Endothelial cell of umbilical vein (primary cell): ENCODE data around the gene NTN3. TPM values are rescaled to one million over a fixed set of nuclear protein-coding genes. Genes with fewer than 3 reads are reported as not detected.

ENCODE experiments used
- BruUV-seq: library from RNA; stranded (reverse); fragments of 400-500 nt; replicated peaks from 2 replicates; lab custom pipeline; 2021; lab: Mats Ljungman, UMichigan
- CTCF ChIA-PET: fragments of 300-600, 350-600 bp; sonication (Branson Sonifier 250); formaldehyde crosslinking; loops from one replicate; lab custom pipeline; 2021; ENCODE audit warnings: antibody characterized with exemption, inconsistent platforms; lab: Charles Lee
- POLR2A ChIA-PET: fragments of 300-600, 350-600 bp; sonication (Branson Sonifier 250); formaldehyde crosslinking; loops from one replicate; lab custom pipeline; 2021; ENCODE audit warnings: antibody characterized with exemption, inconsistent platforms; lab: Charles Lee
- DNase-seq: peaks from one replicate; pipeline ENCODE4 v3.0.0-alpha.2; 2011; ENCODE audit warnings: low read depth, low spot score
- FAIRE-seq: peaks from 2 replicates; lab custom pipeline; 2011; peaks lifted over from hg19 to GRCh38; lab: Jason Lieb, UNC
- H2AFZ ChIP-seq: 2 replicates; pipeline ENCODE4 v1.6.0; 2012; ENCODE audit warnings: low read depth, low read length, control low read depth, inconsistent platforms
- H3K27ac ChIP-seq: 2 replicates; pipeline ENCODE4 v1.5.1; 2011; ENCODE audit warnings: low read depth, mild to moderate bottlenecking, control low read depth, low read length, moderate library complexity; ENCODE audit not compliant: insufficient read depth
- H3K27me3 ChIP-seq, 2 experiments: 2 replicates each; pipeline versions ENCODE4 v1.6.0 to v1.6.1; 2011; ENCODE audit warnings: low read length in 2 of 2, mixed read lengths in 1 of 2; ENCODE audit not compliant: control insufficient read depth in 2 of 2, insufficient read depth in 2 of 2
- H3K36me3 ChIP-seq, 2 experiments: 2 replicates in 1 of 2; 3 replicates in 1 of 2; pipeline ENCODE4 v1.5.1; 2011; ENCODE audit warnings: low read length in 2 of 2, mild to moderate bottlenecking in 1 of 2, moderate library complexity in 1 of 2; ENCODE audit not compliant: control insufficient read depth in 2 of 2, insufficient read depth in 2 of 2; ENCODE audit errors: extremely low read depth in 1 of 2
- H3K4me1 ChIP-seq: 3 replicates; pipeline ENCODE4 v1.5.1; 2011; ENCODE audit warnings: mild to moderate bottlenecking, low read length; ENCODE audit not compliant: control insufficient read depth, insufficient read depth; ENCODE audit errors: extremely low read depth
- H3K4me2 ChIP-seq: 2 replicates; pipeline ENCODE4 v1.6.1; 2011; ENCODE audit warnings: low read length, control low read depth, mixed read lengths; ENCODE audit not compliant: insufficient read depth
- H3K4me3 ChIP-seq, 3 experiments: fragments of 200-600 bp in 1 of 3; sonication (generic), shearing (Covaris generic) in 1 of 3; replicated peaks in 1 of 3; 2 replicates each; pipeline ENCODE4 v1.5.1; 2011 to 2016; ENCODE audit warnings: control low read depth in 3 of 3, low read length in 3 of 3, mild to moderate bottlenecking in 2 of 3, inconsistent platforms in 1 of 3, low read depth in 1 of 3, moderate library complexity in 1 of 3; ENCODE audit not compliant: insufficient read depth in 1 of 3
- H3K79me2 ChIP-seq: 2 replicates; pipeline ENCODE4 v1.6.0; 2012; ENCODE audit warnings: low read length, inconsistent platforms; ENCODE audit not compliant: control insufficient read depth, insufficient read depth
- H3K9ac ChIP-seq: replicated peaks from 2 replicates; pipeline ENCODE3; 2011; ENCODE audit warnings: low read length, control low read depth; ENCODE audit not compliant: insufficient read depth; ENCODE audit errors: extremely low read depth
- H3K9me1 ChIP-seq: replicated peaks from 3 replicates; pipeline ENCODE4 v1.6.0; 2011; ENCODE audit warnings: mild to moderate bottlenecking, low read length; ENCODE audit not compliant: control insufficient read depth, insufficient read depth; ENCODE audit errors: extremely low read depth
- H3K9me3 ChIP-seq: replicated peaks from 2 replicates; pipeline ENCODE4 v1.5.1; 2012; ENCODE audit warnings: low read length, inconsistent platforms; ENCODE audit not compliant: control insufficient read depth, insufficient read depth
- H4K20me1 ChIP-seq: replicated peaks from 2 replicates; pipeline ENCODE3; 2011; ENCODE audit warnings: mild to moderate bottlenecking, low read length; ENCODE audit not compliant: control insufficient read depth, insufficient read depth; ENCODE audit errors: extremely low read depth
- GATA2 ChIP-seq: IDR thresholded peaks from 2 replicates; pipeline ENCODE4 v1.7.0; 2011; ENCODE audit warnings: low read depth, mild to moderate bottlenecking, moderate library complexity, mixed read lengths, low read length; ENCODE audit not compliant: insufficient read length, insufficient read depth
- POLR2A ChIP-seq: IDR thresholded peaks from 2 replicates; pipeline ENCODE4 v1.6.1; 2012; ENCODE audit warnings: low read depth, mild to moderate bottlenecking, control low read depth, low read length
- POLR2AphosphoS5 ChIP-seq: IDR thresholded peaks from 2 replicates; pipeline ENCODE4 v1.6.1; 2012; ENCODE audit warnings: low read depth, mild to moderate bottlenecking, control low read depth, low read length, moderate library complexity; ENCODE audit not compliant: insufficient read depth
- dilution Hi-C: fragments of 300-500 bp; cut with MboI; formaldehyde crosslinking; loops from one replicate; pipeline ENCODE4 v1.15.0; 2019; ENCODE audit warnings: low sequenced_read_pairs; ENCODE audit not compliant: extremely low pct_ligation_motif_present
- intact Hi-C: fragments of 100-400 bp; cut with micrococcal nuclease; formaldehyde crosslinking; loops from one replicate; pipeline ENCODE4 v1.10.0; 2022
- polyA plus RNA-seq, 4 experiments: library from polyadenylated mRNA; depleted of rRNA in 3 of 4; stranded (reverse) in 3 of 4; unstranded in 1 of 4; fragments of >200 nt; gene quantifications; 2 replicates each; pipeline versions ENCODE4 v1.2.1 to v1.2.3, GENCODE V29; 2011 to 2012; ENCODE audit warnings: missing spikeins in 1 of 4
- total RNA-seq: library from RNA; stranded (reverse); gene quantifications from 2 replicates; pipeline ENCODE4 v1.2.3, GENCODE V29; 2021
- TF ChIP-seq, protein P1 (sequence below): IDR thresholded peaks from 2 replicates; pipeline ENCODE4 v1.6.1; 2011; ENCODE audit not compliant: insufficient read depth, insufficient read length
- TF ChIP-seq, protein P2 (sequence below), 2 donors: IDR thresholded peaks; 1 replicate in 1 of 2; 2 replicates in 1 of 2; pipeline ENCODE4 v1.5.1; 2011; ENCODE audit warnings: low read length in 2 of 2, mild to moderate bottlenecking in 2 of 2, moderate library complexity in 2 of 2, control low read depth in 1 of 2, inconsistent platforms in 1 of 2, low read depth in 1 of 2; ENCODE audit not compliant: insufficient read depth in 1 of 2; ENCODE audit errors: extremely low read depth in 1 of 2

The NTN3 gene
- total and polyA plus RNA-seq, 2 donors (not counting 3 experiments of a cell fraction or from before 2014, with no cell fraction given) = 0.15 TPM; not detected in 1

DNA sequence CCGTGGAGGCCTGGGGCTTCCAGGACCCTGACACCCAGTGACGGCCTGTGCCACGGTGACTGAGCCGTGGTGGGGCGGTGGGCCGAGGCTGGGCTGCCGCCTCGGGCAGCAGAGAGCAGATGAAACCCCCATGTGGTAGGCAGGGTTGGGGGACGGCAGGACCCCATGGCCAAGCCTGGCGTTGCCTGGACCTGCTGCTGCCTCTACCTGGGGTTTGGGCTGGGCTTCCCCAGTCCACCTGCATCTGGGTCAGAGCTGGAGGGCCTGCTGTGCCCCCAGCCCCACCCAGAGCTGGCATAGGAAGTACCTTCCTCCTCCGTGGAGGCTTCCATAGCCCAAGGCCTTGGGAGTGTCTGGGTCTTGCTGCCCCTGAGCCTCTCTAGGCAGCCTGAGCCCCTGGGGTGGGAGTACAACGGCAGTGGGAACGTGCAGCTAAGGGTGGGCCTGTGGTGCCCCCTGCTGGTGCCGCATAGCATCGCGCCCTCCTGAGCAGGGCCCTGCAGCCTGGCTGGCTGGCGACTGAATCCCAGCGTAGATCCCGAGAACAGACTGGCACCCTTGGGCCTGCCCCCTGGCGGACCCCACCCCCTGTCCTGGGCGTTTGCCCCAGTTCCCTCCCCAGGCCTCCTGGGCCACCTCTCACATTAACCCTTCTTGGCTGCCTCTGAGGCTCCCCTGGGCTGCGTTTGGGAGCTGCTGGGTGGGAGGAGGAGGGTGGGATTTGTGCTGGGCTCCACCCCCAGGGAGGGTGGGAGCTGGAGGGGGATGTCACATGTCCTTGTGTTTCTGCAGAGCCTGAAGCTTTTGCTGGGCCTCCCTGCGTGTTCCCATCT lies 30.0 kb downstream of the NTN3 start:
- BruUV-seq = no TSS peak
- FAIRE-seq = peak; percentile 90

More for the DNA sequence above, 30.0 kb downstream of the NTN3 start:
- DNase-seq = peak; percentile 84
- CTCF ChIA-PET = interaction anchor here (0.5 to 2.7 kb wide), 28 partner anchors 9 to 822 kb away, joined by 3 to 25 read pairs (median 6); partner anchors contain the start of genes ABCA3, CCNF, ECI1 and NTN3
- H3K4me3 ChIP-seq = peak overlapping the region in 1 of 3 experiments; percentile 20
- H3K9ac ChIP-seq = no peak overlapping the region
- H3K27me3 ChIP-seq = no peaks in the 10 kb centered on the region
- H3K4me2 ChIP-seq = no peak overlapping the region
- no peaks in the 10 kb centered on the region for H3K9me3 ChIP-seq
- H4K20me1 ChIP-seq = no peaks in the 10 kb centered on the region
- peaks cover 0 to 15% of the 10 kb centered on the region in 2 experiments for H3K36me3 ChIP-seq
- no peak overlapping the region for H2AFZ ChIP-seq
- H3K9me1 ChIP-seq = no peaks in the 10 kb centered on the region
- TF ChIP-seq POLR2AphosphoS5 = no peak
- TF ChIP-seq, protein P1, sequence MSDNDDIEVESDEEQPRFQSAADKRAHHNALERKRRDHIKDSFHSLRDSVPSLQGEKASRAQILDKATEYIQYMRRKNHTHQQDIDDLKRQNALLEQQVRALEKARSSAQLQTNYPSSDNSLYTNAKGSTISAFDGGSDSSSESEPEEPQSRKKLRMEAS = no peak
- TF ChIP-seq, protein P2, sequence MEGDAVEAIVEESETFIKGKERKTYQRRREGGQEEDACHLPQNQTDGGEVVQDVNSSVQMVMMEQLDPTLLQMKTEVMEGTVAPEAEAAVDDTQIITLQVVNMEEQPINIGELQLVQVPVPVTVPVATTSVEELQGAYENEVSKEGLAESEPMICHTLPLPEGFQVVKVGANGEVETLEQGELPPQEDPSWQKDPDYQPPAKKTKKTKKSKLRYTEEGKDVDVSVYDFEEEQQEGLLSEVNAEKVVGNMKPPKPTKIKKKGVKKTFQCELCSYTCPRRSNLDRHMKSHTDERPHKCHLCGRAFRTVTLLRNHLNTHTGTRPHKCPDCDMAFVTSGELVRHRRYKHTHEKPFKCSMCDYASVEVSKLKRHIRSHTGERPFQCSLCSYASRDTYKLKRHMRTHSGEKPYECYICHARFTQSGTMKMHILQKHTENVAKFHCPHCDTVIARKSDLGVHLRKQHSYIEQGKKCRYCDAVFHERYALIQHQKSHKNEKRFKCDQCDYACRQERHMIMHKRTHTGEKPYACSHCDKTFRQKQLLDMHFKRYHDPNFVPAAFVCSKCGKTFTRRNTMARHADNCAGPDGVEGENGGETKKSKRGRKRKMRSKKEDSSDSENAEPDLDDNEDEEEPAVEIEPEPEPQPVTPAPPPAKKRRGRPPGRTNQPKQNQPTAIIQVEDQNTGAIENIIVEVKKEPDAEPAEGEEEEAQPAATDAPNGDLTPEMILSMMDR (IDR thresholded peaks at IDR 0.05; ENCODE audit: extremely low read depth in 1 of 2, insufficient read depth in 1 of 2, low read depth in 1 of 2, low read length in 2 of 2) = peak; percentile 96 to 99
- no peak for TF ChIP-seq POLR2A
- no peak for TF ChIP-seq GATA2
- no peaks in the 10 kb centered on the region for H3K79me2 ChIP-seq
- intact Hi-C loops = loop anchor here (1.0 to 2.0 kb wide), 5 partner anchors 26 to 232 kb away; partner anchors contain the start of genes ABCA3, CCNF, RNPS1 and TBC1D24
- POLR2A ChIA-PET = no interaction called here
- dilution Hi-C loops = no loop called here
- no peak overlapping the region for H3K27ac ChIP-seq
- H3K4me1 ChIP-seq = no peaks in the 10 kb centered on the region
